ENCODE results near the gene AGAP1. TPM values are rescaled to one million over a fixed set of nuclear protein-coding genes. Genes with fewer than 3 reads are reported as not detected.

The AGAP1 gene
- polyA plus RNA-seq, 2 of the 4 experiments (the other 2 are of a cell fraction): 20.2 to 21.9 TPM

DNA sequence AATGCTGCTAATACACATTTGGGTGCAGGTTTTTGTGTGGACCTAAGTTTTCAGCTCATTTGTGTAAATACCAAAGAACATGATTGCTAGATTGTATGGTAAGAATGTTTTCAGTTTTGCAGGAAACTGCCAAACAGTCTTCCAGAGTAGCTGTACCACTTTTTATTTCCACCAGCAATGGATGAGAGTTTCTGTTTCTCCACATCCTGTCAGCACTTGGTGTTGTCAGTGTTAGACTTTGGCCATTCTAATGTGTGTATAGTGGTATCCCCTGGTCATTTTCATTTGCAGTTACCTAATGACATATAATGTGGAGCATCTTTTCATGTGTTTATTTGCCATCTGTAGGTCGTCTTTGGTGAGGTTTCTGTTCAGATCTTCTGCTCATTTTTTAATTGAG is 337.9 kb downstream of the AGAP1 start (continued):
- no peak for TF ChIP-seq MYC (IDR thresholded peaks at IDR 0.05; ENCODE audit: borderline replicate concordance, low read length)

DNA sequence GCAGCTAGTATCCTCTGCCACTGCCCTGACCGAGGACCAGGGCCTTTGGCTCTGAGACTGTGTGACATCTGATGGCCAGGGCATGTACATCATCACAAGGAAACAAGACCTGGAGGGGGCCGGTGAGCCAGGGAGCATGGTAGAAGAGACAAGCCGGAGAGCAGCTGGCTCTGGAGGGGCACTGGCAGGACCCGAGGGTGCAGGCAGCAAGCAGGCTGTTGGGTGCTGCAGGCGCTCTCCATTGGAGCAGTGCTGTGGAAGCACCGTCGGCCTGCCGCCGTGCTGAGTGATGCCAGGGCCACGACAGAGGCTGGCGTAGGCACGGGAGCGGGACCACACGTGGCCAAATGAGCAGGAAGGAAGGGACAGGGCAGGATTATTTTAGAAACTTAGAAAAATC is 339.1 kb downstream of the AGAP1 start:
- ChIA-PET CTCF (no interaction called here), POLR2A (no interaction called here)
- WGBS (ENCODE audit: missing lambda C conversion rate): 96% methylated on average over 14 of the region's 14 CpGs
- Histone ChIP-seq H3K4me1 (peaks cover 3% of the 10 kb centered on the region), H3K4me3 (no peak overlapping the region), H3K27ac (no peak overlapping the region), H3K9me3 (no peaks in the 10 kb centered on the region), H3K4me2 (no peak overlapping the region)
- no peak for DNase-seq (ENCODE audit: low read depth in 1 of 2, low spot score in 1 of 2)
- no peak for ATAC-seq
- TF ChIP-seq, protein P1, sequence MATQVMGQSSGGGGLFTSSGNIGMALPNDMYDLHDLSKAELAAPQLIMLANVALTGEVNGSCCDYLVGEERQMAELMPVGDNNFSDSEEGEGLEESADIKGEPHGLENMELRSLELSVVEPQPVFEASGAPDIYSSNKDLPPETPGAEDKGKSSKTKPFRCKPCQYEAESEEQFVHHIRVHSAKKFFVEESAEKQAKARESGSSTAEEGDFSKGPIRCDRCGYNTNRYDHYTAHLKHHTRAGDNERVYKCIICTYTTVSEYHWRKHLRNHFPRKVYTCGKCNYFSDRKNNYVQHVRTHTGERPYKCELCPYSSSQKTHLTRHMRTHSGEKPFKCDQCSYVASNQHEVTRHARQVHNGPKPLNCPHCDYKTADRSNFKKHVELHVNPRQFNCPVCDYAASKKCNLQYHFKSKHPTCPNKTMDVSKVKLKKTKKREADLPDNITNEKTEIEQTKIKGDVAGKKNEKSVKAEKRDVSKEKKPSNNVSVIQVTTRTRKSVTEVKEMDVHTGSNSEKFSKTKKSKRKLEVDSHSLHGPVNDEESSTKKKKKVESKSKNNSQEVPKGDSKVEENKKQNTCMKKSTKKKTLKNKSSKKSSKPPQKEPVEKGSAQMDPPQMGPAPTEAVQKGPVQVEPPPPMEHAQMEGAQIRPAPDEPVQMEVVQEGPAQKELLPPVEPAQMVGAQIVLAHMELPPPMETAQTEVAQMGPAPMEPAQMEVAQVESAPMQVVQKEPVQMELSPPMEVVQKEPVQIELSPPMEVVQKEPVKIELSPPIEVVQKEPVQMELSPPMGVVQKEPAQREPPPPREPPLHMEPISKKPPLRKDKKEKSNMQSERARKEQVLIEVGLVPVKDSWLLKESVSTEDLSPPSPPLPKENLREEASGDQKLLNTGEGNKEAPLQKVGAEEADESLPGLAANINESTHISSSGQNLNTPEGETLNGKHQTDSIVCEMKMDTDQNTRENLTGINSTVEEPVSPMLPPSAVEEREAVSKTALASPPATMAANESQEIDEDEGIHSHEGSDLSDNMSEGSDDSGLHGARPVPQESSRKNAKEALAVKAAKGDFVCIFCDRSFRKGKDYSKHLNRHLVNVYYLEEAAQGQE (IDR thresholded peaks at IDR 0.05): no peak
- TF ChIP-seq, protein P2, sequence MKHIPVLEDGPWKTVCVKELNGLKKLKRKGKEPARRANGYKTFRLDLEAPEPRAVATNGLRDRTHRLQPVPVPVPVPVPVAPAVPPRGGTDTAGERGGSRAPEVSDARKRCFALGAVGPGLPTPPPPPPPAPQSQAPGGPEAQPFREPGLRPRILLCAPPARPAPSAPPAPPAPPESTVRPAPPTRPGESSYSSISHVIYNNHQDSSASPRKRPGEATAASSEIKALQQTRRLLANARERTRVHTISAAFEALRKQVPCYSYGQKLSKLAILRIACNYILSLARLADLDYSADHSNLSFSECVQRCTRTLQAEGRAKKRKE (CRISPR knock-in tag; IDR thresholded peaks at IDR 0.05; ENCODE audit: low read depth): no peak
- TF ChIP-seq, protein P3, sequence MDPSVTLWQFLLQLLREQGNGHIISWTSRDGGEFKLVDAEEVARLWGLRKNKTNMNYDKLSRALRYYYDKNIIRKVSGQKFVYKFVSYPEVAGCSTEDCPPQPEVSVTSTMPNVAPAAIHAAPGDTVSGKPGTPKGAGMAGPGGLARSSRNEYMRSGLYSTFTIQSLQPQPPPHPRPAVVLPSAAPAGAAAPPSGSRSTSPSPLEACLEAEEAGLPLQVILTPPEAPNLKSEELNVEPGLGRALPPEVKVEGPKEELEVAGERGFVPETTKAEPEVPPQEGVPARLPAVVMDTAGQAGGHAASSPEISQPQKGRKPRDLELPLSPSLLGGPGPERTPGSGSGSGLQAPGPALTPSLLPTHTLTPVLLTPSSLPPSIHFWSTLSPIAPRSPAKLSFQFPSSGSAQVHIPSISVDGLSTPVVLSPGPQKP (IDR thresholded peaks at IDR 0.05; ENCODE audit: low read depth, low read length): no peak
- TF ChIP-seq RNF2 (IDR thresholded peaks at IDR 0.05; ENCODE audit: borderline replicate concordance, low read depth) (no peak), EHMT2 (IDR thresholded peaks at IDR 0.05; ENCODE audit: low read depth) (no peak), HOXB13 (CRISPR knock-in tag; IDR thresholded peaks at IDR 0.05; ENCODE audit: low read depth) (no peak), RCOR1 (IDR thresholded peaks at IDR 0.05; ENCODE audit: low read depth, low read length) (no peak), NFE2L2 (conservative IDR thresholded peaks at IDR 0.05; ENCODE audit: low read length) (no peak), BHLHE40 (IDR thresholded peaks at IDR 0.05; ENCODE audit: low read depth, low read length) (no peak), CHD2 (IDR thresholded peaks at IDR 0.05; ENCODE audit: low read length, partially characterized antibody) (no peak), KDM1A (IDR thresholded peaks at IDR 0.05; ENCODE audit: low read depth) (no peak)
- TF ChIP-seq, protein P4, sequence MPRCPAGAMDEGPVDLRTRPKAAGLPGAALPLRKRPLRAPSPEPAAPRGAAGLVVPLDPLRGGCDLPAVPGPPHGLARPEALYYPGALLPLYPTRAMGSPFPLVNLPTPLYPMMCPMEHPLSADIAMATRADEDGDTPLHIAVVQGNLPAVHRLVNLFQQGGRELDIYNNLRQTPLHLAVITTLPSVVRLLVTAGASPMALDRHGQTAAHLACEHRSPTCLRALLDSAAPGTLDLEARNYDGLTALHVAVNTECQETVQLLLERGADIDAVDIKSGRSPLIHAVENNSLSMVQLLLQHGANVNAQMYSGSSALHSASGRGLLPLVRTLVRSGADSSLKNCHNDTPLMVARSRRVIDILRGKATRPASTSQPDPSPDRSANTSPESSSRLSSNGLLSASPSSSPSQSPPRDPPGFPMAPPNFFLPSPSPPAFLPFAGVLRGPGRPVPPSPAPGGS (IDR thresholded peaks at IDR 0.05): no peak
- TF ChIP-seq, protein P5, sequence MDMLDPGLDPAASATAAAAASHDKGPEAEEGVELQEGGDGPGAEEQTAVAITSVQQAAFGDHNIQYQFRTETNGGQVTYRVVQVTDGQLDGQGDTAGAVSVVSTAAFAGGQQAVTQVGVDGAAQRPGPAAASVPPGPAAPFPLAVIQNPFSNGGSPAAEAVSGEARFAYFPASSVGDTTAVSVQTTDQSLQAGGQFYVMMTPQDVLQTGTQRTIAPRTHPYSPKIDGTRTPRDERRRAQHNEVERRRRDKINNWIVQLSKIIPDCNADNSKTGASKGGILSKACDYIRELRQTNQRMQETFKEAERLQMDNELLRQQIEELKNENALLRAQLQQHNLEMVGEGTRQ (IDR thresholded peaks at IDR 0.05): no peak
- TF ChIP-seq, protein P6, sequence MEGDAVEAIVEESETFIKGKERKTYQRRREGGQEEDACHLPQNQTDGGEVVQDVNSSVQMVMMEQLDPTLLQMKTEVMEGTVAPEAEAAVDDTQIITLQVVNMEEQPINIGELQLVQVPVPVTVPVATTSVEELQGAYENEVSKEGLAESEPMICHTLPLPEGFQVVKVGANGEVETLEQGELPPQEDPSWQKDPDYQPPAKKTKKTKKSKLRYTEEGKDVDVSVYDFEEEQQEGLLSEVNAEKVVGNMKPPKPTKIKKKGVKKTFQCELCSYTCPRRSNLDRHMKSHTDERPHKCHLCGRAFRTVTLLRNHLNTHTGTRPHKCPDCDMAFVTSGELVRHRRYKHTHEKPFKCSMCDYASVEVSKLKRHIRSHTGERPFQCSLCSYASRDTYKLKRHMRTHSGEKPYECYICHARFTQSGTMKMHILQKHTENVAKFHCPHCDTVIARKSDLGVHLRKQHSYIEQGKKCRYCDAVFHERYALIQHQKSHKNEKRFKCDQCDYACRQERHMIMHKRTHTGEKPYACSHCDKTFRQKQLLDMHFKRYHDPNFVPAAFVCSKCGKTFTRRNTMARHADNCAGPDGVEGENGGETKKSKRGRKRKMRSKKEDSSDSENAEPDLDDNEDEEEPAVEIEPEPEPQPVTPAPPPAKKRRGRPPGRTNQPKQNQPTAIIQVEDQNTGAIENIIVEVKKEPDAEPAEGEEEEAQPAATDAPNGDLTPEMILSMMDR (IDR thresholded peaks at IDR 0.05): no peak
- FAIRE-seq: no peak

Measured in A549 (cell line).